HFF-Myc (cell line): ENCODE results near the gene ASGR1.

Source experiments
- DNase-seq: peaks from one replicate; pipeline ENCODE4 v3.0.0-alpha.2; 2011; ENCODE audit warnings: low read depth; ENCODE audit errors: extremely low read depth
- H3K4me3 ChIP-seq: replicated peaks from 2 replicates; pipeline ENCODE4 v1.5.1; 2011; ENCODE audit warnings: low read depth, mild to moderate bottlenecking, control low read depth, low read length
- TF ChIP-seq, protein P1 (sequence below): IDR thresholded peaks from 2 replicates; pipeline ENCODE4 v1.5.1; 2012; ENCODE audit warnings: mild to moderate bottlenecking, low read depth, low read length, control low read depth; ENCODE audit errors: missing control alignments

Gene ASGR1

GRCh38 chr17:7141824-7142223 lies 37.3 kb downstream of the ASGR1 start:
- H3K4me3 ChIP-seq: no peak overlapping the region
- DNase-seq: no peak
- TF ChIP-seq, protein P1, sequence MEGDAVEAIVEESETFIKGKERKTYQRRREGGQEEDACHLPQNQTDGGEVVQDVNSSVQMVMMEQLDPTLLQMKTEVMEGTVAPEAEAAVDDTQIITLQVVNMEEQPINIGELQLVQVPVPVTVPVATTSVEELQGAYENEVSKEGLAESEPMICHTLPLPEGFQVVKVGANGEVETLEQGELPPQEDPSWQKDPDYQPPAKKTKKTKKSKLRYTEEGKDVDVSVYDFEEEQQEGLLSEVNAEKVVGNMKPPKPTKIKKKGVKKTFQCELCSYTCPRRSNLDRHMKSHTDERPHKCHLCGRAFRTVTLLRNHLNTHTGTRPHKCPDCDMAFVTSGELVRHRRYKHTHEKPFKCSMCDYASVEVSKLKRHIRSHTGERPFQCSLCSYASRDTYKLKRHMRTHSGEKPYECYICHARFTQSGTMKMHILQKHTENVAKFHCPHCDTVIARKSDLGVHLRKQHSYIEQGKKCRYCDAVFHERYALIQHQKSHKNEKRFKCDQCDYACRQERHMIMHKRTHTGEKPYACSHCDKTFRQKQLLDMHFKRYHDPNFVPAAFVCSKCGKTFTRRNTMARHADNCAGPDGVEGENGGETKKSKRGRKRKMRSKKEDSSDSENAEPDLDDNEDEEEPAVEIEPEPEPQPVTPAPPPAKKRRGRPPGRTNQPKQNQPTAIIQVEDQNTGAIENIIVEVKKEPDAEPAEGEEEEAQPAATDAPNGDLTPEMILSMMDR: no peak

DNA sequence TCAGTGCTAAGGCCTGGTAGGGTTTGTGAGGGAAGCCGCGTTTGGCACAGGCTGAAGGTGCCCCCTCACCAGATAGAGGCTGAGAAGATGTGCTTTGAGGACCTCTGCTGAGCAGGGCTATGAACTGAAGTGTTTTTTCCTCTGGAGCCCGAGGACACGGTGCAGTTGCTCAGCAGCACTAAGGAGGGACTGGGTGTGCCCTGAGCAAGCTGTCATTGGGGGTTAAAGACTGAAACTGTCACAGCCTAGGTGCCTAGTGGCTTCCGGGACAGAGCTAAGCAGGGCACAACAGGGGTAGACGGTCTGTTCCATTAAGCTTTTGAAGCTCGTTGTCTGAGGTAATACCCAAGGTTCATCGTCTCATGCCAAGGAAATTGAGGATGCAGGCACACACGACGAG lies 39.8 kb downstream of the ASGR1 start:
- DNase-seq: no peak
- no peak overlapping the region for H3K4me3 ChIP-seq
- TF ChIP-seq, protein P1: no peak

DNA sequence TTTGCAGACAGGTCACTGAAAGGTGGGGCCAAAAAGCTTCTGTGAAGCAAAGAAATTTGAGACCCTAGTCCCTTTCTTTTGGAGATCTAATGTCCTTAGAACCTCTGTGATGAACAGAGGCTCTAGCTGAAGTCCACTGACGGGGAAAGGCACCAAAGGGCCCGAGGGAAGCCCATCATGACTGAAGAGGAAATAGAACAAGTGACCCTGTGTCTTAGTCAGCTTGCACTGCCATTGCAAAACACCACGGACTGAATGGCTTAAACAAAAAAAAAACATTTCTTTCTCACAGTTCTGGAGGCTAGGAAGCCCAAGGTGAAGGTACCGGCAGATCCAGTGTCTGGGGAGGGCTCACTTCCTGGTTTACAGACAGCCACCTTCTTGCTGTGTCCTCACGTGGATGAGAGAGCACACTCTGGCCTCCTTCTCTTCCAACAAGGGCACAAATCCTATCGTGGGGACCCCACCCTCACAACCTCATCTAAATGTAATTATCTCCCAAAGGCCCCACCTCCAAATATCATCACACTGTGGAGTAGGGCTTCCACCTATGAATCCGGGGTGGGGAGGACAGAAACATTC lies 40.3 kb downstream of the ASGR1 start:
- no peak for DNase-seq
- no peak overlapping the region for H3K4me3 ChIP-seq
- TF ChIP-seq, protein P1: no peak

DNA sequence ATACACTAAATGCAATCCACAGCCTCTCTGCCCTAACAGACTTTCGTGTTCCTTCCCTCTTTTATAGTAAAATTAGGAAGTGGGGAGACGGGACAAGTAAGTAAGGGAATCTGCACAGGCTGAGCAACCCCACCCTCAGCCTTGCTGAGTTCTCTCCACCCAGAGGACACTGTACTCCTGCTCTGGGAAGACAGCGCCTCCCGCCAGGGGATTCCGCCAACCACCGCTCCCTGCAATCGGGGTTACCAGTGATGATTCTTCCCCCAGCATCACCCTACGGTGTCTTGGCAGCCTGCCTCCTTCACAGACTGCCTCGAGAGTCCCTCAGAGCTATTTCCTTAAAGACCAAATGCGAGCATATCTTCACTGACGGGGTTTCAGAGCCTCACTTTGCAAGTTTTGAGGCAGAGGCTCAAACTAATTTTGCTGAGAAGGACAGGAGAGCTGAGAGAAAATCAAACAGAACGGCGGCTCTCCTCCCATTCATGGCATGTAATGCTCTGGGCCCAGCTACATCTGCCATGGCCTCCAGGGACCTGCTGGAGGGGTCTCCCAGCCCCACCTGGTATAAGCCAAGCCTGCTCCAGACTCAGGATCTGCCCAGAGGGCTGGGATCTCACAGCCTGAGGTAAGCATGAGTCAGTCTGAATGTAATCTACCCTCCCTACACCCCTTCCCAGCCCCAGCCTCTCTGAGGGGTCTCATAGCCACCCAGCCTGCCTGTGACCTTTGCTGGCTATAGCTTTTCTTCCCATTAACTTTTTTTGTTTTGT lies 41.8 kb downstream of the ASGR1 start:
- H3K4me3 ChIP-seq: no peak overlapping the region
- TF ChIP-seq, protein P1: no peak
- DNase-seq: no peak

- TF ChIP-seq, protein P1: peak; percentile 96
- no peak overlapping the region for H3K4me3 ChIP-seq
- peak; percentile 21 for DNase-seq
Measured at GRCh38 chr17:7136266-7136877, 42.8 kb downstream of the ASGR1 start.

GRCh38 chr17:7133916-7134315 lies 45.3 kb downstream of the ASGR1 start:
- DNase-seq: no peak
- TF ChIP-seq, protein P1: no peak
- H3K4me3 ChIP-seq: no peak overlapping the region
